ENCODE results near the gene STOML1. TPM values are rescaled to one million over a fixed set of nuclear protein-coding genes. Genes with fewer than 3 reads are reported as not detected.

STOML1 gene
- total and polyA plus RNA-seq, 3 donors from 2014 or later, result 18.2 to 25.6 (median 20.1) TPM

GRCh38 chr15:73983211-73983727 lies 8.8 kb downstream of the STOML1 start:
- 43 to 48% methylated on average over 9 to 10 of the region's 10 CpGs for WGBS, 2 donors
- H3K36me3 ChIP-seq (ENCODE audit: low read depth, missing control alignments), result no peaks in the 10 kb centered on the region
- no peaks in the 10 kb centered on the region for H3K27me3 ChIP-seq
- peak overlapping the region in 1 of 2 donors; percentile 86 for H3K27ac ChIP-seq
- peaks cover 46% of the 10 kb centered on the region for H3K4me1 ChIP-seq
- intact Hi-C loops (cut with DNase I; ENCODE audit: low total_unique reads), result loop anchor here (10.0 kb wide), 2 partner anchors 52 to 152 kb away; partner anchors contain the start of gene ISLR2
- DNase-seq, result no peak
- H3K9me3 ChIP-seq, result no peaks in the 10 kb centered on the region
- TF ChIP-seq POLR2A (IDR thresholded peaks at IDR 0.05) (no peak), CTCF (IDR thresholded peaks at IDR 0.05) (no peak)
- H3K4me3 ChIP-seq, result no peak overlapping the region

- intact Hi-C loops (cut with DNase I; ENCODE audit: low total_unique reads), result loop anchor here (10.0 kb wide), 2 partner anchors 52 to 152 kb away; partner anchors contain the start of gene ISLR2
- Histone ChIP-seq H3K9me3 (no peaks in the 10 kb centered on the region), H3K4me1 (peaks cover 42% of the 10 kb centered on the region), H3K36me3 (ENCODE audit: low read depth, missing control alignments) (no peaks in the 10 kb centered on the region), H3K27me3 (no peaks in the 10 kb centered on the region), H3K4me3 (no peak overlapping the region), H3K27ac (peak overlapping the region; percentile 69 to 86)
- WGBS, 2 donors, result 38 to 51% methylated on average over 5 to 8 of the region's 8 CpGs
- TF ChIP-seq POLR2A (IDR thresholded peaks at IDR 0.05) (no peak), CTCF (IDR thresholded peaks at IDR 0.05) (no peak)
- peak; percentile 78 for DNase-seq
These were observed 9.7 kb downstream of the STOML1 start for GRCh38 chr15:73982222-73982962.

GRCh38 chr15:73981761-73982221 lies 10.3 kb downstream of the STOML1 start:
- Histone ChIP-seq H3K4me3 (no peak overlapping the region), H3K36me3 (ENCODE audit: low read depth, missing control alignments) (no peaks in the 10 kb centered on the region), H3K9me3 (no peaks in the 10 kb centered on the region), H3K27ac (peak overlapping the region; percentile 69 to 86), H3K4me1 (peaks cover 42% of the 10 kb centered on the region), H3K27me3 (no peaks in the 10 kb centered on the region)
- WGBS, 2 donors, result 45 to 46% methylated on average over 5 of the region's 5 CpGs
- no peak for TF ChIP-seq POLR2A (IDR thresholded peaks at IDR 0.05)
- no peak for TF ChIP-seq CTCF (IDR thresholded peaks at IDR 0.05)
- DNase-seq, result no peak
- intact Hi-C loops (cut with DNase I; ENCODE audit: low total_unique reads), result loop anchor here (10.0 kb wide), 2 partner anchors 53 to 153 kb away; partner anchors contain the start of gene ISLR2

GRCh38 chr15:73979636-73980035 lies 12.5 kb downstream of the STOML1 start:
- Histone ChIP-seq H3K36me3 (ENCODE audit: low read depth, missing control alignments) (no peaks in the 10 kb centered on the region), H3K9me3 (no peaks in the 10 kb centered on the region), H3K27ac (no peak overlapping the region), H3K4me1 (peaks cover 40% of the 10 kb centered on the region), H3K27me3 (no peaks in the 10 kb centered on the region), H3K4me3 (no peak overlapping the region)
- DNase-seq, result no peak
- intact Hi-C loops (cut with DNase I; ENCODE audit: low total_unique reads), result loop anchor here (10.0 kb wide), 2 partner anchors 55 to 155 kb away; partner anchors contain the start of gene ISLR2
- TF ChIP-seq POLR2A (IDR thresholded peaks at IDR 0.05), result no peak
- no peak for TF ChIP-seq CTCF (IDR thresholded peaks at IDR 0.05)
- WGBS, 2 donors, result 62 to 70% methylated on average over 1 of the region's 1 CpG
